Neural cell (in vitro differentiated cells): ENCODE measurements around the gene RITA1.

Experiments
- EZH2 ChIP-seq: fragments of 200-600, 300-800 bp; shearing (Covaris generic), sonication (generic); IDR thresholded peaks from 2 replicates; pipeline ENCODE4 v1.6.1; 2014; ENCODE audit warnings: antibody characterized with exemption, low read length, borderline replicate concordance, mild to moderate bottlenecking; ENCODE audit not compliant: insufficient read depth, poor library complexity, severe bottlenecking
- SMC3 ChIP-seq: fragments of 450-650 bp; conservative IDR thresholded peaks from 2 replicates; pipeline ENCODE4 v1.6.1; 2014; ENCODE audit warnings: antibody characterized with exemption, mild to moderate bottlenecking, moderate library complexity; ENCODE audit not compliant: poor library complexity
- TF ChIP-seq, protein P1 (sequence below): fragments of 450-650 bp; IDR thresholded peaks from 2 replicates; pipeline ENCODE4 v1.5.1; 2014; ENCODE audit warnings: antibody characterized with exemption, mild to moderate bottlenecking, moderate library complexity; ENCODE audit not compliant: poor library complexity, severe bottlenecking
- TF ChIP-seq, protein P2 (sequence below): IDR thresholded peaks from 2 replicates; pipeline ENCODE4 v1.6.1; 2012; ENCODE audit warnings: borderline replicate concordance

DNA sequence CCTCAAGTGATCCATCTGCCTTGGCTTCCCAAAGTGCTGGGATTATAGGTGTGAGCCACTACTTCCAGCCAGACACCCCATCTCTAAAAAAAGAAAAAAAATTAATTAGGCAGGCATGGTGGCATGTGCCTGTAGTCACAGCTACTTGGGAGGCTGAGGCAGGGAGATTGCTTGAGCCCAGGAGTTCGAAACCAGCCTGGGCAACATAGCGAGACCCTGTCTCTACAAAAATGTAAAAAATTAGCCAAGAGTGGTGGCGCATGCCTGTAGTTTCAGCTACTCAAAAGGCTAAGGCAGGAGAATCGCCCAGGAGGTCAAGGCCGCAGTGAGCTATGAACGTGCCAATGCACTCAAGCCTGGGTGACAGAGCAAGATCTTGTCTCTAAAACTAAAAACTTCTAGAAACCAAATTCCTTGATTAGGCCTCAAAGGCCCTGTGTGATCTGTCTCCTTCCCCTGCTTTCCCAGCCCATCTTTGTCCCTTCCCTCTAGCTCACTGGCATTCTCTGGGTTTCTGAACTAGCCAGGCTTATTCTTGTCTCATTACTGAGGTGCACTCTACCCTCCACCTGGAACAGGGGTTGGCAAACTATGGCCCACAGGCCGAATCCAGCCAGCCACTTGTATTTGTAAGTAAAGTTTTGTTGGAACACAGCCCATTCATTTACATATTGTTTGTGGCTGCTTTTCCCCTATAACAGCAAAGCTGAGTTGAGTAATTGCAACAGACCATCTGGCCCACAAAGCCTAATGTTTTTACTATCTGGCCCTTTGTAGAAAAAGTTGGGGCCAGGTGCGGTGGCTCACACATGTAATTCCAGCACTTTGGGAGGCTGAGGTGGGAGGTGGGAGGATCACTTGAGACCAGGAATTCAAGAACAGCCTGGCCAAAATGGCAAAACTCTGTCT, 18.6 kb downstream of the RITA1 start:
- TF ChIP-seq, protein P1, sequence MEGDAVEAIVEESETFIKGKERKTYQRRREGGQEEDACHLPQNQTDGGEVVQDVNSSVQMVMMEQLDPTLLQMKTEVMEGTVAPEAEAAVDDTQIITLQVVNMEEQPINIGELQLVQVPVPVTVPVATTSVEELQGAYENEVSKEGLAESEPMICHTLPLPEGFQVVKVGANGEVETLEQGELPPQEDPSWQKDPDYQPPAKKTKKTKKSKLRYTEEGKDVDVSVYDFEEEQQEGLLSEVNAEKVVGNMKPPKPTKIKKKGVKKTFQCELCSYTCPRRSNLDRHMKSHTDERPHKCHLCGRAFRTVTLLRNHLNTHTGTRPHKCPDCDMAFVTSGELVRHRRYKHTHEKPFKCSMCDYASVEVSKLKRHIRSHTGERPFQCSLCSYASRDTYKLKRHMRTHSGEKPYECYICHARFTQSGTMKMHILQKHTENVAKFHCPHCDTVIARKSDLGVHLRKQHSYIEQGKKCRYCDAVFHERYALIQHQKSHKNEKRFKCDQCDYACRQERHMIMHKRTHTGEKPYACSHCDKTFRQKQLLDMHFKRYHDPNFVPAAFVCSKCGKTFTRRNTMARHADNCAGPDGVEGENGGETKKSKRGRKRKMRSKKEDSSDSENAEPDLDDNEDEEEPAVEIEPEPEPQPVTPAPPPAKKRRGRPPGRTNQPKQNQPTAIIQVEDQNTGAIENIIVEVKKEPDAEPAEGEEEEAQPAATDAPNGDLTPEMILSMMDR, result no peak
- TF ChIP-seq SMC3 (no peak), EZH2 (no peak)
- TF ChIP-seq, protein P2, sequence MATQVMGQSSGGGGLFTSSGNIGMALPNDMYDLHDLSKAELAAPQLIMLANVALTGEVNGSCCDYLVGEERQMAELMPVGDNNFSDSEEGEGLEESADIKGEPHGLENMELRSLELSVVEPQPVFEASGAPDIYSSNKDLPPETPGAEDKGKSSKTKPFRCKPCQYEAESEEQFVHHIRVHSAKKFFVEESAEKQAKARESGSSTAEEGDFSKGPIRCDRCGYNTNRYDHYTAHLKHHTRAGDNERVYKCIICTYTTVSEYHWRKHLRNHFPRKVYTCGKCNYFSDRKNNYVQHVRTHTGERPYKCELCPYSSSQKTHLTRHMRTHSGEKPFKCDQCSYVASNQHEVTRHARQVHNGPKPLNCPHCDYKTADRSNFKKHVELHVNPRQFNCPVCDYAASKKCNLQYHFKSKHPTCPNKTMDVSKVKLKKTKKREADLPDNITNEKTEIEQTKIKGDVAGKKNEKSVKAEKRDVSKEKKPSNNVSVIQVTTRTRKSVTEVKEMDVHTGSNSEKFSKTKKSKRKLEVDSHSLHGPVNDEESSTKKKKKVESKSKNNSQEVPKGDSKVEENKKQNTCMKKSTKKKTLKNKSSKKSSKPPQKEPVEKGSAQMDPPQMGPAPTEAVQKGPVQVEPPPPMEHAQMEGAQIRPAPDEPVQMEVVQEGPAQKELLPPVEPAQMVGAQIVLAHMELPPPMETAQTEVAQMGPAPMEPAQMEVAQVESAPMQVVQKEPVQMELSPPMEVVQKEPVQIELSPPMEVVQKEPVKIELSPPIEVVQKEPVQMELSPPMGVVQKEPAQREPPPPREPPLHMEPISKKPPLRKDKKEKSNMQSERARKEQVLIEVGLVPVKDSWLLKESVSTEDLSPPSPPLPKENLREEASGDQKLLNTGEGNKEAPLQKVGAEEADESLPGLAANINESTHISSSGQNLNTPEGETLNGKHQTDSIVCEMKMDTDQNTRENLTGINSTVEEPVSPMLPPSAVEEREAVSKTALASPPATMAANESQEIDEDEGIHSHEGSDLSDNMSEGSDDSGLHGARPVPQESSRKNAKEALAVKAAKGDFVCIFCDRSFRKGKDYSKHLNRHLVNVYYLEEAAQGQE, result no peak
